GM23338 (cell line): Measurements from ENCODE around the gene P2RX7. TPM values are rescaled to one million over a fixed set of nuclear protein-coding genes. Genes with fewer than 3 reads are reported as not detected.
"Not testable (repeated sequence)": the region's sequence is repeated elsewhere in the genome, so short reads cannot be mapped to it uniquely, and the experiment has no call there.

Experiments
- ATAC-seq: fragments of 200-7000 bp; cut with Tn5 transposase; 3 replicates; pipeline ENCODE4 v1.9.1; 2020
- DNase-seq: peaks from one replicate; pipeline ENCODE4 v3.0.0-alpha.2; 2015; ENCODE audit warnings: low spot score
- H2AFZ ChIP-seq: fragments of 200-600 bp; sonication (generic); 2 replicates; pipeline ENCODE4 v1.8.0; 2016; ENCODE audit warnings: antibody characterized with exemption, mild to moderate bottlenecking, moderate library complexity
- H3F3A ChIP-seq: fragments of 200-600 bp; sonication (generic); replicated peaks from 2 replicates; pipeline ENCODE4 v1.8.0; 2017; ENCODE audit warnings: antibody characterized with exemption, mixed run types, low read depth
- H3K27ac ChIP-seq: fragments of 200-600 bp; sonication (generic); 2 replicates; pipeline ENCODE4 v1.6.1; 2016; ENCODE audit warnings: low read depth
- H3K27me3 ChIP-seq: fragments of 200-600 bp; sonication (generic); 2 replicates; pipeline ENCODE4 v1.8.0; 2016; ENCODE audit warnings: mild to moderate bottlenecking, mixed run types, moderate library complexity; ENCODE audit not compliant: insufficient read depth
- H3K36me3 ChIP-seq: fragments of 200-600 bp; sonication (generic); 2 replicates; pipeline ENCODE4 v1.8.0; 2016; ENCODE audit warnings: mild to moderate bottlenecking; ENCODE audit not compliant: insufficient read depth
- H3K4me1 ChIP-seq: fragments of 200-600 bp; sonication (generic); 2 replicates; pipeline ENCODE4 v1.8.0; 2016; ENCODE audit warnings: mild to moderate bottlenecking, moderate library complexity; ENCODE audit not compliant: insufficient read depth
- H3K4me2 ChIP-seq: fragments of 200-600 bp; sonication (generic); 2 replicates; pipeline ENCODE4 v1.7.1; 2017; ENCODE audit warnings: mixed run types
- H3K4me3 ChIP-seq: fragments of 200-600 bp; sonication (generic); 2 replicates; pipeline ENCODE4 v1.6.1; 2016; ENCODE audit warnings: mixed run types
- H3K79me2 ChIP-seq: fragments of 200-600 bp; sonication (generic); replicated peaks from 2 replicates; pipeline ENCODE4 v1.8.0; 2017; ENCODE audit warnings: mild to moderate bottlenecking; ENCODE audit not compliant: insufficient read depth
- H3K9me2 ChIP-seq: fragments of 200-600 bp; sonication (generic); 2 replicates; pipeline ENCODE4 v1.8.0; 2017; ENCODE audit not compliant: insufficient read depth
- H4K20me1 ChIP-seq: fragments of 200-600 bp; sonication (generic); replicated peaks from 2 replicates; pipeline ENCODE4 v1.8.0; 2017; ENCODE audit warnings: mild to moderate bottlenecking; ENCODE audit not compliant: insufficient read depth
- H3K27ac Mint-ChIP-seq: 2 replicates; pipeline ENCODE4 v1.8.0; 2020; ENCODE audit warnings: inconsistent platforms, mild to moderate bottlenecking, moderate library complexity, mixed read lengths
- H3K27me3 Mint-ChIP-seq: 3 replicates; pipeline ENCODE4 v1.8.0; 2022; ENCODE audit warnings: low read depth, mild to moderate bottlenecking, moderate library complexity, mixed read lengths, inconsistent platforms; ENCODE audit not compliant: insufficient read depth, poor library complexity
- H3K36me3 Mint-ChIP-seq: 3 replicates; pipeline ENCODE4 v1.8.0; 2021; ENCODE audit warnings: low read depth, mild to moderate bottlenecking, inconsistent platforms, moderate library complexity, mixed read lengths
- H3K4me1 Mint-ChIP-seq: 3 replicates; pipeline ENCODE4 v1.8.0; 2020; ENCODE audit warnings: mild to moderate bottlenecking, inconsistent platforms, mixed read lengths
- H3K4me3 Mint-ChIP-seq: 3 replicates; pipeline ENCODE4 v1.8.0; 2021; ENCODE audit warnings: moderate library complexity, mild to moderate bottlenecking, inconsistent platforms, mixed read lengths
- H3K9me3 Mint-ChIP-seq: 3 replicates; pipeline ENCODE4 v1.8.0; 2020; ENCODE audit warnings: moderate library complexity, mild to moderate bottlenecking, inconsistent platforms, mixed read lengths
- CTCF ChIP-seq, 2 experiments: fragments of 200-600 bp in 1 of 2; sonication (generic) in 1 of 2; conservative IDR thresholded peaks; 2 replicates each; pipeline versions ENCODE4 v1.5.1 to v1.6.1; 2016 to 2017; ENCODE audit warnings: antibody characterized with exemption in 2 of 2, low read depth in 2 of 2, mild to moderate bottlenecking in 2 of 2, moderate library complexity in 1 of 2
- ETS1 ChIP-seq: IDR thresholded peaks from 2 replicates; pipeline ENCODE4 v1.6.1; 2016; ENCODE audit warnings: antibody characterized with exemption
- JUNB ChIP-seq: IDR thresholded peaks from one replicate; pipeline ENCODE4 v1.6.1; 2016; ENCODE audit warnings: antibody characterized with exemption; ENCODE audit not compliant: unreplicated experiment
- NANOG ChIP-seq: IDR thresholded peaks from 2 replicates; pipeline ENCODE4 v1.6.1; 2016; ENCODE audit warnings: antibody characterized with exemption, borderline replicate concordance
- POLR2AphosphoS5 ChIP-seq: IDR thresholded peaks from 2 replicates; pipeline ENCODE4 v1.6.1; 2016; ENCODE audit warnings: antibody characterized with exemption, low read depth
- REST ChIP-seq: IDR thresholded peaks from one replicate; pipeline ENCODE4 v1.6.1; 2018; ENCODE audit warnings: antibody characterized with exemption; ENCODE audit not compliant: unreplicated experiment
- STAT1 ChIP-seq: IDR thresholded peaks from one replicate; pipeline ENCODE4 v1.6.1; 2016; ENCODE audit warnings: antibody characterized with exemption; ENCODE audit not compliant: unreplicated experiment
- ZNF114 ChIP-seq: fragments of 250-450 bp; sonication (Bioruptor Pico); IDR thresholded peaks from 2 replicates; pipeline ENCODE4 v1.5.0; 2020; ENCODE audit warnings: mild to moderate bottlenecking, moderate library complexity
- ZNF331 ChIP-seq: fragments of 250-450 bp; sonication (Bioruptor Pico); IDR thresholded peaks from 2 replicates; pipeline ENCODE4 v1.5.0; 2020; ENCODE audit warnings: low read depth, mild to moderate bottlenecking, moderate library complexity
- polyA plus RNA-seq: library from polyadenylated mRNA; unstranded; fragments of >200 nt; fragmentation: Nextera tagmentation; extraction: Ambion mirVana; gene quantifications from 2 replicates; pipeline ENCODE4 v1.2.1, GENCODE V29; 2016
- total RNA-seq: library from RNA; depleted of rRNA; stranded (reverse); fragments of >200 nt; shearing (Covaris generic); gene quantifications from 2 replicates; pipeline ENCODE4 v1.2.3, GENCODE V29; 2014

The P2RX7 gene
- total and polyA plus RNA-seq, 2 experiments from 2014 or later: 0.24 to 0.48 TPM

GRCh38 chr12:121201140-121201539 is 68.5 kb downstream of the P2RX7 start:
- H3K4me3 Mint-ChIP-seq, H3K27me3 ChIP-seq, DNase-seq, H3K9me3 Mint-ChIP-seq, H3K27me3 Mint-ChIP-seq, H3K27ac Mint-ChIP-seq, H3K36me3 Mint-ChIP-seq, H3F3A ChIP-seq, H3K4me3 ChIP-seq, H3K27ac ChIP-seq, ATAC-seq, H3K4me1 Mint-ChIP-seq, H3K9me2 ChIP-seq, H3K4me2 ChIP-seq, H4K20me1 ChIP-seq, H3K4me1 ChIP-seq, H2AFZ ChIP-seq, H3K79me2 ChIP-seq, H3K36me3 ChIP-seq: not testable (repeated sequence)

- DNase-seq: no peak
- Histone ChIP-seq H3F3A (no peaks in the 10 kb centered on the region), H3K27ac (no peak overlapping the region), H3K4me1 (no peaks in the 10 kb centered on the region), H3K36me3 (no peaks in the 10 kb centered on the region), H3K27me3 (no peaks in the 10 kb centered on the region), H4K20me1 (no peaks in the 10 kb centered on the region; the same call in 1 of the 2 replicates), H3K4me3 (no peak overlapping the region), H3K9me2 (no peaks in the 10 kb centered on the region), H2AFZ (no peak overlapping the region), H3K4me2 (no peak overlapping the region), H3K79me2 (no peaks in the 10 kb centered on the region)
- Mint-ChIP-seq H3K27ac (no peak overlapping the region), H3K4me1 (no peaks in the 10 kb centered on the region), H3K36me3 (no peaks in the 10 kb centered on the region), H3K4me3 (no peak overlapping the region), H3K27me3 (no peaks in the 10 kb centered on the region), H3K9me3 (no peaks in the 10 kb centered on the region)
- no peak for ATAC-seq
- TF ChIP-seq STAT1: no peak
Measured at GRCh38 chr12:121202407-121203355, 70.0 kb downstream of the P2RX7 start.

- Histone ChIP-seq H3K9me2 (no peaks in the 10 kb centered on the region), H4K20me1 (no peaks in the 10 kb centered on the region; the same call in 1 of the 2 replicates), H3K79me2 (no peaks in the 10 kb centered on the region), H3K27ac (no peak overlapping the region), H3K4me2 (no peak overlapping the region), H3K36me3 (no peaks in the 10 kb centered on the region), H3F3A (no peaks in the 10 kb centered on the region), H3K27me3 (peaks cover 6% of the 10 kb centered on the region; the same call in 1 of the 2 replicates), H2AFZ (no peak overlapping the region; the same call in 1 of the 2 replicates), H3K4me1 (no peaks in the 10 kb centered on the region), H3K4me3 (no peak overlapping the region)
- Mint-ChIP-seq H3K4me3 (no peak overlapping the region), H3K27me3 (no peaks in the 10 kb centered on the region), H3K27ac (no peak overlapping the region), H3K9me3 (no peaks in the 10 kb centered on the region), H3K4me1 (no peaks in the 10 kb centered on the region), H3K36me3 (no peaks in the 10 kb centered on the region)
- DNase-seq: no peak
- ATAC-seq: no peak
- TF ChIP-seq REST: no peak
- no peak for TF ChIP-seq NANOG
- TF ChIP-seq ZNF114: no peak
- no peak for TF ChIP-seq JUNB
- TF ChIP-seq CTCF (conservative IDR thresholded peaks at IDR 0.05; ENCODE audit: low read depth in 2 of 2): no peak
- no peak for TF ChIP-seq ETS1
- no peak for TF ChIP-seq POLR2AphosphoS5
- TF ChIP-seq ZNF331 (CRISPR knock-in tag): no peak
Measured at GRCh38 chr12:121203482-121203881, 70.8 kb downstream of the P2RX7 start.
